HCT116 (cell line): Measurements from ENCODE around the gene HK3. TPM values are rescaled to one million over a fixed set of nuclear protein-coding genes. Genes with fewer than 3 reads are reported as not detected.

Source experiments
- ATAC-seq: fragments of 200-7000 bp; cut with Tn5 transposase; 2 replicates; pipeline ENCODE4 v1.9.1; 2020; ENCODE audit warnings: mild to moderate bottlenecking, moderate library complexity
- BruUV-seq: library from RNA; stranded (reverse); fragments of 400-500 nt; replicated peaks from 2 replicates; lab custom pipeline; 2021; lab: Mats Ljungman, UMichigan
- CTCF ChIA-PET: fragments of 300-600 bp; sonication (Branson Sonifier 250); formaldehyde crosslinking; loops from one replicate; lab custom pipeline; 2021; ENCODE audit warnings: antibody characterized with exemption; lab: Charles Lee
- POLR2A ChIA-PET: fragments of 300-600, 350-600 bp; sonication (Branson Sonifier 250); formaldehyde crosslinking; loops from one replicate; lab custom pipeline; 2021; ENCODE audit warnings: antibody characterized with exemption; lab: Charles Lee
- RAD21 ChIA-PET, 2 experiments: fragments of 300-600 bp; sonication (Branson Sonifier 250); formaldehyde crosslinking; loops; one replicate each; lab custom pipeline; 2023; ENCODE audit warnings: low total read pairs in 2 of 2; ENCODE audit not compliant: uncharacterized antibody in 2 of 2, unreplicated experiment in 2 of 2, low non-redundant PET in 1 of 2; lab: Charles Lee
- DNase-seq: peaks from one replicate; pipeline ENCODE4 v3.0.0-alpha.2; 2010; ENCODE audit warnings: low read depth, low spot score
- H2AFZ ChIP-seq: fragments of 200-600 bp; shearing (Covaris generic), sonication (generic); 2 replicates; pipeline ENCODE4 v1.6.1; 2017; ENCODE audit warnings: low read depth, mixed run types, mixed read lengths, antibody characterized with exemption, low read length; ENCODE audit not compliant: poor library complexity, severe bottlenecking
- H3K27ac ChIP-seq: 2 replicates; pipeline ENCODE4 v1.5.1; 2012; ENCODE audit warnings: low read depth, low read length
- H3K27me3 ChIP-seq: fragments of 200-600 bp; sonication (generic); 2 replicates; pipeline ENCODE4 v1.6.1; 2016; ENCODE audit warnings: mixed run types, low read length, mixed read lengths; ENCODE audit not compliant: insufficient read depth
- H3K36me3 ChIP-seq, 2 experiments: fragments of 200-500 bp in 1 of 2; fragments of 200-600 bp in 1 of 2; sonication (Bioruptor generic) in 1 of 2; sonication (generic) in 1 of 2; 2 replicates each; pipeline versions ENCODE4 v1.5.1 to v1.6.1; 2014 to 2016; ENCODE audit warnings: low read length in 2 of 2, inconsistent platforms in 1 of 2, mixed read lengths in 1 of 2, mixed run types in 1 of 2; ENCODE audit not compliant: insufficient read depth in 2 of 2, control insufficient read depth in 1 of 2
- H3K4me1 ChIP-seq, 2 experiments: fragments of 200-600 bp in 1 of 2; sonication (generic) in 1 of 2; 2 replicates each; pipeline versions ENCODE4 v1.5.1 to v1.6.1; 2012 to 2017; ENCODE audit warnings: low read length in 2 of 2, inconsistent platforms in 1 of 2, mild to moderate bottlenecking in 1 of 2, mixed read lengths in 1 of 2, mixed run types in 1 of 2, moderate library complexity in 1 of 2; ENCODE audit not compliant: insufficient read depth in 2 of 2, control insufficient read depth in 1 of 2
- H3K4me2 ChIP-seq: fragments of 200-600 bp; sonication (generic); 2 replicates; pipeline ENCODE4 v1.6.1; 2017; ENCODE audit warnings: mixed run types, low read length, mixed read lengths
- H3K4me3 ChIP-seq, 2 experiments: fragments of 200-600 bp in 1 of 2; sonication (generic) in 1 of 2; replicated peaks in 1 of 2; 2 replicates each; pipeline ENCODE4 v1.5.1; 2011 to 2016; ENCODE audit warnings: low read length in 2 of 2, control low read depth in 1 of 2, low read depth in 1 of 2, mild to moderate bottlenecking in 1 of 2, mixed read lengths in 1 of 2, mixed run types in 1 of 2
- H3K79me2 ChIP-seq: fragments of 200-600 bp; sonication (generic); 2 replicates; pipeline ENCODE4 v1.6.1; 2017; ENCODE audit warnings: mild to moderate bottlenecking, mixed run types, low read length, moderate library complexity, mixed read lengths; ENCODE audit not compliant: insufficient read depth
- H3K9ac ChIP-seq: fragments of 200-600 bp; sonication (generic); 2 replicates; pipeline ENCODE4 v1.6.1; 2016; ENCODE audit warnings: low read length, mixed read lengths
- H3K9me2 ChIP-seq: fragments of 200-600 bp; sonication (generic), shearing (Covaris generic); 2 replicates; pipeline ENCODE4 v1.6.1; 2017; ENCODE audit warnings: mixed run types, mild to moderate bottlenecking, moderate library complexity; ENCODE audit not compliant: insufficient read depth
- H3K9me3 ChIP-seq, 2 experiments: fragments of 200-500 bp in 1 of 2; fragments of 200-600 bp in 1 of 2; sonication (Bioruptor generic) in 1 of 2; sonication (generic) in 1 of 2; 2 replicates each; pipeline ENCODE4 v1.6.1; 2014 to 2017; ENCODE audit warnings: low read length in 2 of 2, mixed read lengths in 2 of 2, inconsistent platforms in 1 of 2, low read depth in 1 of 2, mild to moderate bottlenecking in 1 of 2, mixed run types in 1 of 2, moderate library complexity in 1 of 2; ENCODE audit not compliant: control insufficient read depth in 1 of 2, insufficient read depth in 1 of 2
- H4K20me1 ChIP-seq: fragments of 200-600 bp; sonication (generic), shearing (Covaris generic); 2 replicates; pipeline ENCODE4 v1.6.1; 2017; ENCODE audit warnings: mixed run types, mild to moderate bottlenecking, moderate library complexity; ENCODE audit not compliant: insufficient read depth
- CBX3 ChIP-seq: IDR thresholded peaks from 2 replicates; pipeline ENCODE4 v1.6.1; 2012; ENCODE audit warnings: low read depth
- CEBPB ChIP-seq: IDR thresholded peaks from 2 replicates; pipeline ENCODE4 v1.6.1; 2012; ENCODE audit warnings: low read depth
- ELF1 ChIP-seq: IDR thresholded peaks from 2 replicates; pipeline ENCODE4 v1.6.1; 2012; ENCODE audit warnings: low read depth, borderline replicate concordance
- EZH2 ChIP-seq: fragments of 200-600 bp; sonication (generic); IDR thresholded peaks from 2 replicates; pipeline ENCODE4 v1.6.1; 2017; ENCODE audit warnings: antibody characterized with exemption, mixed run types
- EZH2phosphoT487 ChIP-seq: fragments of 200-600 bp; IDR thresholded peaks from 2 replicates; pipeline ENCODE4 v1.6.1; 2018; ENCODE audit warnings: antibody characterized with exemption, borderline replicate concordance
- FOSL1 ChIP-seq: IDR thresholded peaks from 2 replicates; pipeline ENCODE4 v1.6.1; 2012; ENCODE audit warnings: low read depth
- POLR2A ChIP-seq: IDR thresholded peaks from 2 replicates; pipeline ENCODE4 v1.7.0; 2011; ENCODE audit warnings: borderline replicate concordance; ENCODE audit not compliant: insufficient read depth, insufficient read length; ENCODE audit errors: extremely low read depth
- SIN3A ChIP-seq: IDR thresholded peaks from 2 replicates; pipeline ENCODE4 v1.6.1; 2012; ENCODE audit warnings: low read depth
- YY1 ChIP-seq: IDR thresholded peaks from 2 replicates; pipeline ENCODE4 v1.6.1; 2011; ENCODE audit warnings: low read length, low read depth, moderate library complexity, mild to moderate bottlenecking; ENCODE audit not compliant: insufficient replicate concordance; ENCODE audit errors: extremely low read depth
- ZBTB33 ChIP-seq: IDR thresholded peaks from 2 replicates; pipeline ENCODE4 v1.6.1; 2011; ENCODE audit warnings: mild to moderate bottlenecking, low read length, moderate library complexity; ENCODE audit not compliant: insufficient replicate concordance; ENCODE audit errors: extremely low read depth
- ZFX ChIP-seq: fragments of 450-650 bp; IDR thresholded peaks from 2 replicates; pipeline ENCODE4 v1.6.1; 2017
- intact Hi-C: fragments of 100-400 bp; cut with micrococcal nuclease; formaldehyde crosslinking; loops from 2 replicates; pipeline ENCODE4 v1.10.0; 2022
- total RNA-seq: library from RNA; stranded (reverse); gene quantifications from one replicate; pipeline ENCODE4 v1.2.1, GENCODE V29; 2021; ENCODE audit not compliant: unreplicated experiment
- TF ChIP-seq, protein P1 (sequence below), 3 experiments: fragments of 200-600 bp in 1 of 3; sonication (generic) in 1 of 3; IDR thresholded peaks in 2 of 3; conservative IDR thresholded peaks in 1 of 3; 2 replicates each; pipeline ENCODE4 v1.5.1; 2012 to 2017; ENCODE audit warnings: low read depth in 2 of 3, low read length in 2 of 3, antibody characterized with exemption in 1 of 3, borderline replicate concordance in 1 of 3, control low read depth in 1 of 3, mild to moderate bottlenecking in 1 of 3, mixed read lengths in 1 of 3, mixed run types in 1 of 3, moderate library complexity in 1 of 3; ENCODE audit not compliant: insufficient read depth in 1 of 3
- TF ChIP-seq, protein P2 (sequence below): IDR thresholded peaks from 2 replicates; pipeline ENCODE4 v1.6.1; 2012

Gene HK3
- total RNA-seq, 1 experiment from 2014 or later = 0.30 TPM

- Histone ChIP-seq H3K9ac (no peak overlapping the region), H3K4me1 (no peaks in the 10 kb centered on the region), H3K27ac (no peak overlapping the region), H3K4me3 (no peak overlapping the region), H3K79me2 (no peaks in the 10 kb centered on the region), H3K9me2 (no peaks in the 10 kb centered on the region), H3K36me3 (no peaks in the 10 kb centered on the region), H3K27me3 (no peaks in the 10 kb centered on the region), H3K4me2 (no peak overlapping the region), H2AFZ (no peak overlapping the region), H4K20me1 (no peaks in the 10 kb centered on the region), H3K9me3 (no peaks in the 10 kb centered on the region)
- CTCF ChIA-PET = no interaction called here
- intact Hi-C loops = no loop called here
- no TSS peak for BruUV-seq
- TF ChIP-seq EZH2phosphoT487 (no peak), CEBPB (no peak), CBX3 (no peak), SIN3A (no peak)
- TF ChIP-seq, protein P1, sequence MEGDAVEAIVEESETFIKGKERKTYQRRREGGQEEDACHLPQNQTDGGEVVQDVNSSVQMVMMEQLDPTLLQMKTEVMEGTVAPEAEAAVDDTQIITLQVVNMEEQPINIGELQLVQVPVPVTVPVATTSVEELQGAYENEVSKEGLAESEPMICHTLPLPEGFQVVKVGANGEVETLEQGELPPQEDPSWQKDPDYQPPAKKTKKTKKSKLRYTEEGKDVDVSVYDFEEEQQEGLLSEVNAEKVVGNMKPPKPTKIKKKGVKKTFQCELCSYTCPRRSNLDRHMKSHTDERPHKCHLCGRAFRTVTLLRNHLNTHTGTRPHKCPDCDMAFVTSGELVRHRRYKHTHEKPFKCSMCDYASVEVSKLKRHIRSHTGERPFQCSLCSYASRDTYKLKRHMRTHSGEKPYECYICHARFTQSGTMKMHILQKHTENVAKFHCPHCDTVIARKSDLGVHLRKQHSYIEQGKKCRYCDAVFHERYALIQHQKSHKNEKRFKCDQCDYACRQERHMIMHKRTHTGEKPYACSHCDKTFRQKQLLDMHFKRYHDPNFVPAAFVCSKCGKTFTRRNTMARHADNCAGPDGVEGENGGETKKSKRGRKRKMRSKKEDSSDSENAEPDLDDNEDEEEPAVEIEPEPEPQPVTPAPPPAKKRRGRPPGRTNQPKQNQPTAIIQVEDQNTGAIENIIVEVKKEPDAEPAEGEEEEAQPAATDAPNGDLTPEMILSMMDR (IDR thresholded peaks at IDR 0.05 in 2 of 3, conservative IDR thresholded peaks at IDR 0.05 in 1 of 3; ENCODE audit: borderline replicate concordance in 1 of 3, insufficient read depth in 1 of 3, low read depth in 2 of 3, low read length in 2 of 3) = no peak
- POLR2A ChIA-PET = no interaction called here
- RAD21 ChIA-PET = interaction anchor here in 1 of 2 experiments (1.2 kb wide), 1 partner anchor 218 kb away, joined by 3 read pairs; no protein-coding TSS in a partner anchor
- DNase-seq (no peak), ATAC-seq (no peak)
Observed at GRCh38 chr5:176878463-176878862, 20.7 kb downstream of the HK3 start.

- no peaks in the 10 kb centered on the region for H3K79me2 ChIP-seq
- H3K36me3 ChIP-seq = no peaks in the 10 kb centered on the region
- no peak overlapping the region for H3K4me3 ChIP-seq
- no peak overlapping the region for H3K4me2 ChIP-seq
- no peaks in the 10 kb centered on the region for H3K9me3 ChIP-seq
- no peaks in the 10 kb centered on the region for H4K20me1 ChIP-seq
- no TSS peak for BruUV-seq
- RAD21 ChIA-PET = interaction anchor here in 1 of 2 experiments (1.2 kb wide), 1 partner anchor 217 kb away, joined by 3 read pairs; no protein-coding TSS in a partner anchor
- intact Hi-C loops = no loop called here
- CTCF ChIA-PET = no interaction called here
- H2AFZ ChIP-seq = no peak overlapping the region
- POLR2A ChIA-PET = no interaction called here
- no peak for ATAC-seq
- no peaks in the 10 kb centered on the region for H3K27me3 ChIP-seq
- no peak overlapping the region for H3K9ac ChIP-seq
- DNase-seq = no peak
- no peaks in the 10 kb centered on the region for H3K9me2 ChIP-seq
- H3K27ac ChIP-seq = no peak overlapping the region
- H3K4me1 ChIP-seq = no peaks in the 10 kb centered on the region
- TF ChIP-seq FOSL1 = no peak
- TF ChIP-seq ZFX = no peak
- TF ChIP-seq SIN3A = no peak
- TF ChIP-seq ELF1 = no peak
- no peak for TF ChIP-seq POLR2A
- no peak for TF ChIP-seq YY1
- no peak for TF ChIP-seq EZH2
- no peak for TF ChIP-seq ZBTB33
- TF ChIP-seq, protein P2, sequence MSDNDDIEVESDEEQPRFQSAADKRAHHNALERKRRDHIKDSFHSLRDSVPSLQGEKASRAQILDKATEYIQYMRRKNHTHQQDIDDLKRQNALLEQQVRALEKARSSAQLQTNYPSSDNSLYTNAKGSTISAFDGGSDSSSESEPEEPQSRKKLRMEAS = no peak
Observed at GRCh38 chr5:176877793-176878331, 21.3 kb downstream of the HK3 start.
